IPS-11a (cell line): ENCODE measurements around the gene KLHL15.
"Not testable (repeated sequence)": the region's sequence is repeated elsewhere in the genome, so short reads cannot be mapped to it uniquely, and the experiment has no call there.

Experiments
- H3K4me3 ChIP-seq: one replicate; pipeline ENCODE4 v1.5.1; 2013; ENCODE audit warnings: low read depth, low read length, control low read depth

The KLHL15 gene

GRCh38 chrX:24027086-24027485 is at the start of gene KLHL15:
Gene KLHL15, minus strand, starts transcription at chrX:24027186. Its CDS starts 20,493 bp downstream, at chrX:24006693.
- H3K4me3 ChIP-seq = peak within 1 kb of the TSS; percentile 49

- no peak overlapping the region for H3K4me3 ChIP-seq
Observed at GRCh38 chrX:24069877-24070276, 42.9 kb upstream of the KLHL15 start.

- H3K4me3 ChIP-seq = no peak overlapping the region
Observed at GRCh38 chrX:24063488-24063887, 36.5 kb upstream of the KLHL15 start.

GRCh38 chrX:24055043-24055356 is 28.0 kb upstream of the KLHL15 start:
- H3K4me3 ChIP-seq = no peak overlapping the region

- no peak within 1 kb of the TSS for H3K4me3 ChIP-seq
Observed at GRCh38 chrX:24054182-24055042, 27.4 kb upstream of the KLHL15 start, which contains the start of gene EIF2S3. Gene EIF2S3, plus strand, starts transcription at chrX:24054956. Its CDS starts 13 bp downstream, at chrX:24054969.

- not testable (repeated sequence) for H3K4me3 ChIP-seq
Observed at GRCh38 chrX:24050522-24051318, 23.7 kb upstream of the KLHL15 start.

GRCh38 chrX:24049643-24050042 is 22.7 kb upstream of the KLHL15 start:
- H3K4me3 ChIP-seq = not testable (repeated sequence)

- H3K4me3 ChIP-seq = not testable (repeated sequence)
Observed at GRCh38 chrX:24046060-24046459, 19.1 kb upstream of the KLHL15 start.

- no peak overlapping the region for H3K4me3 ChIP-seq
Observed at GRCh38 chrX:24037729-24038128, 10.7 kb upstream of the KLHL15 start.

- no peak overlapping the region for H3K4me3 ChIP-seq
Observed at GRCh38 chrX:24034485-24034884, 7.5 kb upstream of the KLHL15 start.

GRCh38 chrX:24030597-24030996 is 3.6 kb upstream of the KLHL15 start:
- no peak overlapping the region for H3K4me3 ChIP-seq

GRCh38 chrX:24027985-24028384 is 999 bp upstream of the KLHL15 start:
- no peak overlapping the region for H3K4me3 ChIP-seq

GRCh38 chrX:24026432-24026831 is 554 bp downstream of the KLHL15 start:
- peak overlapping the region; percentile 49 for H3K4me3 ChIP-seq

- peak overlapping the region; percentile 49 for H3K4me3 ChIP-seq
Observed at GRCh38 chrX:24025741-24026403, 1.1 kb downstream of the KLHL15 start.

- H3K4me3 ChIP-seq = peak overlapping the region; percentile 67
Observed at GRCh38 chrX:24024819-24025740, 1.9 kb downstream of the KLHL15 start.

GRCh38 chrX:24023972-24024669 is 2.9 kb downstream of the KLHL15 start:
- H3K4me3 ChIP-seq = peak overlapping the region; percentile 67

GRCh38 chrX:24023544-24023943 is 3.4 kb downstream of the KLHL15 start:
- H3K4me3 ChIP-seq = peak overlapping the region; percentile 67

- H3K4me3 ChIP-seq = no peak overlapping the region
Observed at GRCh38 chrX:24020306-24020876, 6.6 kb downstream of the KLHL15 start.

GRCh38 chrX:24019448-24019847 is 7.5 kb downstream of the KLHL15 start:
- no peak overlapping the region for H3K4me3 ChIP-seq
